Mesenteric fat pad (tissue), 1 donor: ENCODE data around the gene FSD1L. TPM values are rescaled to one million over a fixed set of nuclear protein-coding genes. Genes with fewer than 3 reads are reported as not detected.

ENCODE experiments used
- DNase-seq: peaks from one replicate; pipeline ENCODE4 v3.0.0-alpha.2; 2020; ENCODE audit warnings: low spot score
- total RNA-seq: library from RNA; stranded (reverse); fragmentation: NEBNext Ultra II Directional; extraction: Animal tissue kit (Norgen Biotek cat#: 25700); gene quantifications from one replicate; pipeline ENCODE4 v1.2.1, GENCODE V29; 2021
- donor health status: DM: yes; HTN: yes; CAD: no.

Gene FSD1L
- total RNA-seq, 1 donor from 2014 or later: 5.1 TPM

GRCh38 chr9:105435453-105435852 lies 12.4 kb upstream of the FSD1L start:
- no peak for DNase-seq

- DNase-seq: no peak
Measured at GRCh38 chr9:105436783-105437182, 11.1 kb upstream of the FSD1L start.

- no peak for DNase-seq
Measured at GRCh38 chr9:105437704-105438103, 10.1 kb upstream of the FSD1L start.

- DNase-seq: no peak
Measured at GRCh38 chr9:105438141-105438806, 9.6 kb upstream of the FSD1L start.

GRCh38 chr9:105439428-105439827 lies 8.4 kb upstream of the FSD1L start:
- DNase-seq: no peak

- DNase-seq: no peak
Measured at GRCh38 chr9:105441616-105442160, 6.1 kb upstream of the FSD1L start.

GRCh38 chr9:105443121-105443520 lies 4.7 kb upstream of the FSD1L start:
- DNase-seq: no peak

- no peak for DNase-seq
Measured at GRCh38 chr9:105444130-105444529, 3.7 kb upstream of the FSD1L start.

GRCh38 chr9:105445203-105445881 lies 2.5 kb upstream of the FSD1L start:
- no peak for DNase-seq

GRCh38 chr9:105447386-105447813 lies 434 bp upstream of the FSD1L start:
- DNase-seq: no peak

GRCh38 chr9:105449081-105449480 lies 1.2 kb downstream of the FSD1L start:
- no peak for DNase-seq

GRCh38 chr9:105452185-105452584 lies 4.4 kb downstream of the FSD1L start:
- DNase-seq: no peak

GRCh38 chr9:105455836-105456475 lies 8.1 kb downstream of the FSD1L start:
- no peak for DNase-seq

- no peak for DNase-seq
Measured at GRCh38 chr9:105457560-105458294, 9.9 kb downstream of the FSD1L start.

- no peak for DNase-seq
Measured at GRCh38 chr9:105458404-105458803, 10.6 kb downstream of the FSD1L start.

GRCh38 chr9:105459336-105459735 lies 11.5 kb downstream of the FSD1L start:
- DNase-seq: no peak

GRCh38 chr9:105466898-105467455 lies 19.1 kb downstream of the FSD1L start:
- DNase-seq: no peak

GRCh38 chr9:105468875-105469274 lies 21.0 kb downstream of the FSD1L start:
- DNase-seq: no peak

GRCh38 chr9:105473221-105473620 lies 25.4 kb downstream of the FSD1L start:
- no peak for DNase-seq

GRCh38 chr9:105475302-105475701 lies 27.5 kb downstream of the FSD1L start:
- no peak for DNase-seq

GRCh38 chr9:105479846-105480245 lies 32.0 kb downstream of the FSD1L start:
- DNase-seq: no peak
